HFFc6 (cell line): ENCODE results near the gene MED22. TPM values are rescaled to one million over a fixed set of nuclear protein-coding genes. Genes with fewer than 3 reads are reported as not detected.
"Not testable (repeated sequence)": the region's sequence is repeated elsewhere in the genome, so short reads cannot be mapped to it uniquely, and the experiment has no call there.

Source experiments
- DNase-seq: peaks from one replicate; pipeline ENCODE4 v3.0.0-alpha.2; 2018
- H3K27ac Mint-ChIP-seq: 2 replicates; pipeline ENCODE4 v1.8.0; 2020; ENCODE audit warnings: mild to moderate bottlenecking, mixed read lengths
- H3K27me3 Mint-ChIP-seq: 2 replicates; pipeline ENCODE4 v1.8.0; 2021; ENCODE audit warnings: mild to moderate bottlenecking, moderate library complexity, mixed read lengths; ENCODE audit not compliant: insufficient read depth
- H3K36me3 Mint-ChIP-seq: 2 replicates; pipeline ENCODE4 v1.8.0; 2021; ENCODE audit warnings: low read depth, mixed read lengths
- H3K4me1 Mint-ChIP-seq: 2 replicates; pipeline ENCODE4 v1.8.0; 2020; ENCODE audit warnings: low read depth, mixed read lengths
- H3K4me3 Mint-ChIP-seq: 2 replicates; pipeline ENCODE4 v1.8.0; 2020; ENCODE audit warnings: mild to moderate bottlenecking, moderate library complexity, mixed read lengths
- H3K9me3 Mint-ChIP-seq: 2 replicates; pipeline ENCODE4 v1.8.0; 2020; ENCODE audit warnings: mild to moderate bottlenecking, mixed read lengths
- CTCF ChIP-seq: fragments of 200-600 bp; sonication (generic); IDR thresholded peaks from 2 replicates; pipeline ENCODE4 v1.5.0; 2021; ENCODE audit warnings: antibody characterized with exemption, mild to moderate bottlenecking
- total RNA-seq, 6 experiments: library from RNA; stranded (reverse); fragmentation: NEBNext Ultra II Directional; extraction: Animal tissue kit (Norgen Biotek cat#: 25700); gene quantifications; 2 replicates in 1 of 6; 3 replicates in 5 of 6; pipeline ENCODE4 v1.2.3, GENCODE V29; 2021

The MED22 gene
- total RNA-seq, 6 experiments from 2014 or later = 17.9 to 22.3 (median 20.8) TPM

DNA sequence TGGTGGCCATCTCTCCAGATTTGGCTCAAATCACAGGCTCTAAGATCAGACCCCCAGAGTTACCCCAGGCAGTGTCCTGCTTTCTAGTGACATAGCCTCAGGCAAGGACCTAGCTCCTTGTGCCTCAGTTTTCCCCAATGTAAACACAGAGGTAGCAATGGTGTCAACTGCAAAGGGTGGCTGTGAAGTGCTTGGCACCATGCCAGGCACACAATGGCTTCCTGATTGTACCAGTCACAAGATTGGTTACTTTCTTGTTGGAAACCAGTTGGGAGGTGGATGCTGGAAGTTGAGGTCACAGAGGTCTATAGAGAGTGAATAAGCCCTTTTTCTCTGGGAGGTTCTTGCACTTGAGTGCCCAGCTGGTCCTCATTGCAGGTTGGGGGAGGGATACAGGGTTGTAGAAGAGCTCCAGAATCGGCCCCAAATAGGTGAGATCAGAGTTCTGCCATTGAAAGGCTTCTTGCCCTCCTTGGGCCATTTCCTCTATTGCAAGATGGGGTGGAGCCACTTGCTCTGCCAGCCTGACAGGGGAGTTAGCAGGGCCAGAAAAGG lies 30.6 kb upstream of the MED22 start:
- peaks cover 6% of the 10 kb centered on the region for H3K27me3 Mint-ChIP-seq
- no peak for TF ChIP-seq CTCF
- no peak overlapping the region for H3K4me3 Mint-ChIP-seq

GRCh38 chr9:133377721-133378216 lies 29.8 kb upstream of the MED22 start:
- peak; percentile 65 for DNase-seq
- Mint-ChIP-seq H3K27ac (peak overlapping the region; percentile 43), H3K4me1 (peaks cover 25% of the 10 kb centered on the region), H3K36me3 (peaks cover 10% of the 10 kb centered on the region), H3K9me3 (no peaks in the 10 kb centered on the region), H3K4me3 (peak overlapping the region; percentile 75), H3K27me3 (peaks cover 6% of the 10 kb centered on the region)
- TF ChIP-seq CTCF = no peak

More for the DNA sequence above, 30.6 kb upstream of the MED22 start:
- Mint-ChIP-seq H3K27ac (peak overlapping the region; percentile 43; the same call in 1 of the 2 replicates), H3K4me1 (peaks cover 25% of the 10 kb centered on the region), H3K36me3 (peaks cover 8% of the 10 kb centered on the region), H3K9me3 (no peaks in the 10 kb centered on the region)
- no peak for DNase-seq

- H3K27me3 Mint-ChIP-seq, H3K9me3 Mint-ChIP-seq, DNase-seq: not testable (repeated sequence)
- Mint-ChIP-seq H3K36me3 (peaks cover 15% of the 10 kb centered on the region), H3K4me1 (peaks cover 30% of the 10 kb centered on the region), H3K4me3 (peak overlapping the region; percentile 75), H3K27ac (peak overlapping the region; percentile 43)
Observed at GRCh38 chr9:133377280-133377679, 29.3 kb upstream of the MED22 start.

GRCh38 chr9:133375724-133376654 lies 28.1 kb upstream of the MED22 start, which contains the start of the genes STKLD1 and SURF4:
Gene STKLD1, plus strand, starts transcription at chr9:133376366. Its CDS starts 108 bp downstream, at chr9:133376474.
Gene SURF4, minus strand, starts transcription at chr9:133376060. Its CDS starts 91 bp downstream, at chr9:133375969.
- H3K36me3 Mint-ChIP-seq = peaks cover 19% of the 10 kb centered on the region
- DNase-seq = peak; percentile 90

DNA sequence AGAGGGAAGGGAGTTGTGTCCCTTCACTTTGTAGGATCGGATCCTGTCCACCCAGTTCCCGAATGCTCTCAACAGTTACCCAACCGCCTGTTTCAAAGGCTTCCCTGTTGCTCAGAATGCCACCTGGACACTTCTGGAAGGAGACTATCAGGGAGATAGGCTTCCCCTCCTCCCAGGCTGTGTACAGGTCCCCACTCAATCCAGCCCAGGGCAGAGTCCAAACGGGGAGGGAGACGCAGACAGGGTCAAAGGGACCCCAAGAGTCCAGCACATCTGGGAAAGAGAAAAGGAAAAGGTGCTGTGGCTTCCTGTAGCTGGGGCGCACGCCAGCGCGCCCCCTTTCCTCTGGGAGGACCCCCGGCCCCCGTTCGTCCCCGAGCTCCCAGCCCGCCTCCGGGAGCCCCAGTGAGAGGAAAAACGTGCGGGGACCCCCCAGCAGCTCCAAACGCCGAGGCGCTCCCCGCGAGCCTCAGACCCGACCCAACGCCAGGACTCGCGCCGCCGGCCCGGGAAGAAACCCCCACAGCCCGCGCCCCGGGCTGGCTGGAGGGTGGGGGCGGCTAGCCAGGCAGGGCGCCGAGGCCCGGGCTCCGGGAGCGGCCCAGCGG lies 27.3 kb upstream of the MED22 start:
- TF ChIP-seq CTCF = no peak
- H3K27me3 Mint-ChIP-seq = peaks cover 7% of the 10 kb centered on the region
- peak overlapping the region; percentile 99 for H3K27ac Mint-ChIP-seq
- no peaks in the 10 kb centered on the region for H3K9me3 Mint-ChIP-seq
- no peak for DNase-seq
- peaks cover 51% of the 10 kb centered on the region for H3K4me1 Mint-ChIP-seq
- peaks cover 27% of the 10 kb centered on the region for H3K36me3 Mint-ChIP-seq
- H3K4me3 Mint-ChIP-seq = peak overlapping the region; percentile 99

More at GRCh38 chr9:133375724-133376654, 28.1 kb upstream of the MED22 start, which contains the start of the genes STKLD1 and SURF4:
- Mint-ChIP-seq H3K27ac (peak within 1 kb of the TSS; percentile 99), H3K4me3 (peak within 1 kb of the TSS; percentile 99), H3K9me3 (no peaks in the 10 kb centered on the region), H3K27me3 (peaks cover 7% of the 10 kb centered on the region), H3K4me1 (peaks cover 43% of the 10 kb centered on the region)
- no peak for TF ChIP-seq CTCF
